ENCODE measurements around the gene KIF5A. TPM values are rescaled to one million over a fixed set of nuclear protein-coding genes. Genes with fewer than 3 reads are reported as not detected.

The KIF5A gene
- total RNA-seq, 3 donors from 2014 or later: 0.61 to 9.1 (median 1.2) TPM

DNA sequence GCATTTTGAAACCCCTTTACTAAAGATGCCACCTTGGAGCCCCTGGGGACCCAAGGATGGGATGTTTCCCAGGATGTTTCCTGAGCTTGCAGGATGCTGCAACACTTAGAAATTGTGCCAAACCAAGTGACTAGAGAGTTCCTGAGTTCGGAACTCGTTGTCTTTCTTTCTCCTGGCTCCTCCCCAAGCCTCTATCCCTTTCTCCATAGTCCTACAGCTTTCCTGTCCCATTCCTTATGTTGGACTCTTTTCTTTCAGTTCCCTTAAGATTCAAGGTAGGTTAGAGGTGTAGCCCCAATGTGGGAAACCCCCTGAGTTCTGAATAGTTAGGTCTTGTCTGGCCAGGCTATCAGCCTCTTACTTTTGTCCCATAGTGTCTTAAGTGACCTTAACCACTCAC, 1.4 kb upstream of the KIF5A start:
- no peak for DNase-seq
- intact Hi-C loops (cut with DNase I, micrococcal nuclease): no loop called here
- TF ChIP-seq CTCF (IDR thresholded peaks at IDR 0.05): no peak
- Histone ChIP-seq H3K9me3 (no peaks in the 10 kb centered on the region), H3K4me3 (no peak overlapping the region), H3K36me3 (ENCODE audit: low read depth) (peaks cover 3% of the 10 kb centered on the region), H3K4me1 (ENCODE audit: low read depth) (peaks cover 11% of the 10 kb centered on the region)
- no peak for ATAC-seq

GRCh38 chr12:57549203-57549908, 488 bp upstream of the KIF5A start:
- no peak for ATAC-seq
- peaks cover 11% of the 10 kb centered on the region for H3K4me1 ChIP-seq (ENCODE audit: low read depth)
- peaks cover 3% of the 10 kb centered on the region for H3K36me3 ChIP-seq (ENCODE audit: low read depth)
- no peaks in the 10 kb centered on the region for H3K9me3 ChIP-seq
- no peak for DNase-seq
- H3K4me3 ChIP-seq: no peak overlapping the region
- no peak for TF ChIP-seq CTCF (IDR thresholded peaks at IDR 0.05)
- intact Hi-C loops (cut with DNase I, micrococcal nuclease): no loop called here

DNA sequence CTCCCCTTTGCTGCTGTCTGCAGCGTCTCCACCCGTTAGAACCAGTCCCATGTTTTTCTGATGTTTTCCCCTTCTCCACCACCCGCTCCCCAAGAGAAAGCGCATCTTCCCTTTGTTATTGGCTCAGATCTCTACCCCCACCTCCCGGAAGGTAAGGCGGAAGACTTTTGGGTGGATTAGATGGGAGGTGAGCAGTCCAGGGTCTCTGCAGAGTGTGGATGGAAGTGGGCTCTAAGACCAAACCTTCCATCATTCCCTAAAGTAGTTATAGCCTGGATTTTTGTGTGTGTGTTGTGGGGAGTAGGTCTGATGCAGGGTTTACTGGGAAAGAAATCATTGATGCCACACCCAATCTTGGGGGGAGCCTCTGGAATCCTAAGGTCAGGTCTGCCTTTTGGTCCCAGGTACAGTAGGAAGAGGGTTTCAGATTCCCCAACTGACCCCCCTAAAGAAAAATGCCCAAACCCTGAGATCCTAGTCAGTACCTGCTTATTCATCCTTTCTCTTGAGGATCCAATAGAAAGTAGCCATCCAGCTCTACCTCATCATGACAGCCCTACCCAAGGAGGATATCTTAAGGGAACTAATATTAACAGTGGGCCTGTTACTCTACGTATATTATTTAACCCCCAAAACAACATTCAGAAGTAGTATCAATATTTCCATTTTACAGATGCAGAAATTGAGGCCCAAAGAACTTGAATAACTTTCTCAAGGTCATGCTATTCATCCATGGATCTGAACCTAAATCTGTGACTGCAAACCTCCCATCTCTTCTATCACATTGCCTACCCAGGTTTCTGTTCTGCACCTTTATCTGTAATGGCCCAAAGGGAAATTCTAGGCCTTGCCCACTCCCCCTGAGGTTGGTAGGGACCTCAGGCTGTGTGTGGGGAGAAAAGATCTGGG, 1.1 kb downstream of the KIF5A start:
- ATAC-seq: no peak
- H3K4me1 ChIP-seq (ENCODE audit: low read depth): peaks cover 7% of the 10 kb centered on the region
- peaks cover 3% of the 10 kb centered on the region for H3K36me3 ChIP-seq (ENCODE audit: low read depth)
- intact Hi-C loops (cut with DNase I, micrococcal nuclease): no loop called here
- H3K4me3 ChIP-seq: no peak overlapping the region
- no peak for DNase-seq
- H3K9me3 ChIP-seq: no peaks in the 10 kb centered on the region
- no peak for TF ChIP-seq CTCF (IDR thresholded peaks at IDR 0.05)

DNA sequence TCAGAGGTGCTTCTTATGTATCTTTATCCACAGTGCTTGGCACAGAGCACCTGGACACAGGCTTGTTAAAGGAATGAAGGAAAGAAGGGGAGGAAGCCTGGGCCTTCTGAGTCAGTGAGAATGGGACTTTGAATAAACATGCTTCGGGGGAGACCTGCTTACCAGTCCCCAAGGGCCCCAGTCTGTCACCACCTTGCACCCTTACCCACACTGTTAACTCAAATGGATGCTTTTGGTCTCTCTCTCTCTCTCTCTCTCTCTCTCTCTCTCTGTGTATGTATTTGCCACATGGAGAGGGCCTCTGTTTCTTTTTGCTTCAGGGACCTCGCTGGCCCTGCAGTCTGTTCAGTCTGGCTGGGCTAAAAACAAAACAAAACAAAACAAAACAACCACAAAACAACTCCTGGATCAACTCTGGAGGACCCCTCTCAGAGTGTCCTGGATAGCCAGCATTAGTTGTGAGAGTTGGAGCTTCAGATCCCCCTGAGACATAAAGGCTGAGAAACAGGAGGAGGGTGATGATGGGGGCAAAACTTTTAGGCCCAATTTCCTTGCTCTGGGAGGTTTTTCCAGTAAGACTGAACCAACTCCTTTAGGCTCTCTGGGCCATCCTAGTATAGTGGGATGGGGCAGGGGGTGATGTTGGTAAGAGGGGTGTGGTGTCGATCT, 1.9 kb downstream of the KIF5A start:
- intact Hi-C loops (cut with DNase I, micrococcal nuclease): no loop called here
- H3K9me3 ChIP-seq: no peaks in the 10 kb centered on the region
- no peak for TF ChIP-seq CTCF (IDR thresholded peaks at IDR 0.05)
- no peak for ATAC-seq
- peaks cover 2% of the 10 kb centered on the region for H3K4me1 ChIP-seq (ENCODE audit: low read depth)
- no peak overlapping the region for H3K4me3 ChIP-seq
- DNase-seq: no peak
- peaks cover 3% of the 10 kb centered on the region for H3K36me3 ChIP-seq (ENCODE audit: low read depth)

GRCh38 chr12:57552306-57552651, 2.4 kb downstream of the KIF5A start:
- intact Hi-C loops (cut with DNase I, micrococcal nuclease): no loop called here

More at GRCh38 chr12:57552306-57552651, 2.4 kb downstream of the KIF5A start:
- TF ChIP-seq CTCF (IDR thresholded peaks at IDR 0.05): no peak
- Histone ChIP-seq H3K4me1 (ENCODE audit: low read depth) (peaks cover 2% of the 10 kb centered on the region), H3K9me3 (no peaks in the 10 kb centered on the region), H3K4me3 (no peak overlapping the region), H3K36me3 (ENCODE audit: low read depth) (no peaks in the 10 kb centered on the region)
- no peak for ATAC-seq
- no peak for DNase-seq

All from mucosa of descending colon (tissue), 3 donors.